Gastrocnemius medialis (tissue), 4 donors: ENCODE results near the gene LHX1.

Experiments
- POLR2A ChIP-seq, 2 donors: fragments of 450-650 bp; IDR thresholded peaks; one replicate each; pipeline ENCODE4 v1.6.1; 2017; ENCODE audit warnings: antibody characterized with exemption in 2 of 2, mild to moderate bottlenecking in 2 of 2, moderate library complexity in 2 of 2
- TF ChIP-seq, protein P1 (sequence below), 5 experiments: fragments of 450-650 bp in 3 of 5; fragments of 200-600 bp in 2 of 5; sonication (generic) in 2 of 5; IDR thresholded peaks in 4 of 5; conservative IDR thresholded peaks in 1 of 5; 1 replicate in 4 of 5; 2 replicates in 1 of 5; pipeline ENCODE4 v1.5.1; 2016 to 2019; ENCODE audit warnings: antibody characterized with exemption in 5 of 5, mild to moderate bottlenecking in 3 of 5, moderate library complexity in 3 of 5

DNA sequence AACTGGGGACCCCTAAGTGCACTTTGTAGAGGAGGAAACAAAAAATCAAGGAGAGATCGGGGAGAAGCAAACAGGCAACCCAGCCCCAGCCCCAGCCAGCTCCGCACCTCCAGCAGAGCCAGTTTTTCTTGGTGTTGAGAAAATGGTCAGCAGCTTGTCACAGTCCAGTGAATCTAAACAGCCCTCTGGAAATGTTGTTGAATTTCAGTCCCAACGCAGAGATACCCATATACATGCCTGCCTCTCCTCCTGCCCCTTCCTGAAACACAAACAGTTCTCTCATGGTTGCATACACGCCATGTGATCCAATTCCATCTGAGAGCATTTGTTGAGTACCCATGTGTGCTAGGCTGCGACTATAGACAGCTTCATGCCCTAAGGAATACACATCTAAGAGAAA is 42.4 kb upstream of the LHX1 start:
- TF ChIP-seq, protein P1, sequence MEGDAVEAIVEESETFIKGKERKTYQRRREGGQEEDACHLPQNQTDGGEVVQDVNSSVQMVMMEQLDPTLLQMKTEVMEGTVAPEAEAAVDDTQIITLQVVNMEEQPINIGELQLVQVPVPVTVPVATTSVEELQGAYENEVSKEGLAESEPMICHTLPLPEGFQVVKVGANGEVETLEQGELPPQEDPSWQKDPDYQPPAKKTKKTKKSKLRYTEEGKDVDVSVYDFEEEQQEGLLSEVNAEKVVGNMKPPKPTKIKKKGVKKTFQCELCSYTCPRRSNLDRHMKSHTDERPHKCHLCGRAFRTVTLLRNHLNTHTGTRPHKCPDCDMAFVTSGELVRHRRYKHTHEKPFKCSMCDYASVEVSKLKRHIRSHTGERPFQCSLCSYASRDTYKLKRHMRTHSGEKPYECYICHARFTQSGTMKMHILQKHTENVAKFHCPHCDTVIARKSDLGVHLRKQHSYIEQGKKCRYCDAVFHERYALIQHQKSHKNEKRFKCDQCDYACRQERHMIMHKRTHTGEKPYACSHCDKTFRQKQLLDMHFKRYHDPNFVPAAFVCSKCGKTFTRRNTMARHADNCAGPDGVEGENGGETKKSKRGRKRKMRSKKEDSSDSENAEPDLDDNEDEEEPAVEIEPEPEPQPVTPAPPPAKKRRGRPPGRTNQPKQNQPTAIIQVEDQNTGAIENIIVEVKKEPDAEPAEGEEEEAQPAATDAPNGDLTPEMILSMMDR (IDR thresholded peaks at IDR 0.05 in 4 of 5, conservative IDR thresholded peaks at IDR 0.05 in 1 of 5): no peak
- no peak for TF ChIP-seq POLR2A (IDR thresholded peaks at IDR 0.05)
